Measurements from ENCODE around the gene GALK1.
A peak's percentile ranks its signal among the peaks of the same experiment; 100 is the strongest.

Gene GALK1

DNA sequence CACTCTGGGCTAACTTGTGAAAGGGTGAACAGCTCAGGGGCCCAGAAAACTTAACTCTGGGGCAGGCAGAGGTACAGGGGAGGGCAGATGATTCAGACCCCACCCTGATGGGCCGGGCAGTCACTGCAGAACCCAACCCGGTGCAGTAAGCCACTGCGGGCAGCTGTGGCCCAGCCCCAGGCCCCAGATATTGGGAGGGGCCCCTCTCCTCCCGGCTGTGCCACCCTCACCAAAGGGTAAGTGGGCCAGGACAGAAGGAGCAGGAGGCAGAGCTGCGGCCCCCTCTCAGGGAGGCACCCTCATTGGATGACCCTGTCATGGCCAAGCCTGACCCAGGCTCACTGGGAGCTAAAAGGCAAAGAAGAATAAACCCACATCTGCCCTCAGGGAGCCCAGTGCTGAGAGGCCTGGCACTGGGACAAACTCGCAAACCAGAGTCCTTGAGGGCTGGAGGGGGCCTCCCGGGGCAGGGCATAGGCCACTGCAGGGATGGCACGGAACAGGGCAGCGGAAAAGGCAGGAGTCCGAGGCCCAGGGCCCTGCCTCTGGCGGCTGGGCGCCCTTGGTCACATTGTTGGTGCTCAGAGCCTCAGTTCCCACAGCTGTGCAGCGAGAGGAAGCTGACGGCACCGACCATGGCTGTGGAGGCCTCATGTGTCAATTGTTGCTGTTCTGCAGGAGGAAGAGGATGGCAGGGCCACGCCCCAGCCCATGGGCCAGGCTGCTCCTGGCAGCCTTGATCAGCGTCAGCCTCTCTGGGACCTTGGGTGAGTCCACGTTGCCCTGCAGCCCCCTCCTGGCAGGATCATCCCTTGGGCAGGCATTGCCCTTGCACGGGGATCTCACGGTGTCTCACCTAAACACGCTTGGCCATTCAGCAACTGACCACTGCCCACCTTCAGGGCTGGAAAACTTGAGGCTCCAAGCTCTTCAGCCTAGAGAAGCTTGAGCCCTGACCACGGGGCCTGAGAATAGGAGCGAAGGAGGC, 40.7 kb downstream of the GALK1 start:
- DNase-seq (ENCODE audit: low read depth): no peak

DNA sequence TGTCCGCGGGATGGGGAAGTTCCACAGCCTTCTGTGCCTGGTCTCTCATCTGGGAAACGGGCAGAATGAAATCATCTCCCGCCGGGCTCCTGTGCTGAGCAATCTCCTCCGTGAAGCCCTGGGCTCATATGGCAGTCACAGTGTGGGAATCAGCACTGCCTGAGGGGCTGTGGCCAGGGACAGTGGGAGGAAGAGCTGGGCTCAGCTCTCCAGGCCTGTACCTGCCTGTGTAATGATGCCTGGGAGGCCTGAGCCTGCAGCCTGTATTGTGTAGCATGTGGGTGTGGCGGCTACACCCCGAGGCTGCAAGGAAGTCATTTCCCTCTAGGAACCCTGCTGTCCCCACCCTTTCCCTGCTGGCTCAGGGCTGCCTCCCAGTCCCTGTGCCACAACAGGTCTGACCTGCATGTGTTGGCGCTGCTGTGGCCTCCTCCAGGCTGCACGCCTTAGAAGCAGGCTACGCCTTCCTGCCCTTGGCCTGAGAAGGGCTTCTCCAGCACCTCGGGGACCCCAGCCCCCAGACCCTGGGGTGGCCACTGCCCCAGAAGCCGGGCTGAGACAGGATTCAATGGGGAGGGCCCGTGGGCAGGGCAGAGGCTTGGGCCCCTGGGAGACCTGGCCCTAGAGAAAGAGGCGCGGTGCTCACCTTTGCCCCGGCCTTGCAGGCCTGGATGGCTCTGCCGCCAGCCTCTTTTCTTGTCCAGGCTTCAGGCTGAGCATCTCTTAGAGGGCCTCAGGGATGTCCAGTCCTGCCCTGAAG, 41.6 kb downstream of the GALK1 start:
- DNase-seq (ENCODE audit: low read depth): no peak

- no peak for DNase-seq (ENCODE audit: low read depth)
Measured at GRCh38 chr17:75722542-75723095, 42.4 kb downstream of the GALK1 start.

DNA sequence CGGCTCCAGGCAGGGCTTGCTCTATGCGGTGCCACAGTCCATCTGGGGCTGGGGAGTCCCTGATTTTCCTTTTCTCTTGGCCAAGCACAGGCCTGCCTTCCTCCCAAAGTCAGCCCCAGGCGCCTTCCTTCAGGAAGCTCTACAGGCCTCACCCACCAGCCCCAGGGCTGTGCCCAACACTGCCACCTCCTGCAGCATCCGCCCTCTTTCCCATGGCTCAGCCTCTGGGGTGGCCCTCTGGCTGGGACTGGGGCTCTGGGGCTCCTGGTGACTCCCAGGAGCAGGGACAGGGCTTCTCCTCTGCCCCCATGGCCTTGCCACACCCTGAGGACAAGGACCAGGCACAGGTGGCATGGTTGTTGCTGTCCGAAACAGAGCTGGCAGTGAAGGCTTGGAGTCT, 42.9 kb downstream of the GALK1 start:
- no peak for DNase-seq (ENCODE audit: low read depth)

- no peak for DNase-seq (ENCODE audit: low read depth)
Measured at GRCh38 chr17:75721463-75722011, 43.5 kb downstream of the GALK1 start.

GRCh38 chr17:75720656-75721462, 44.1 kb downstream of the GALK1 start, which contains the start of gene ITGB4:
ITGB4 (plus strand) TSS chr17:75721459; CDS start chr17:75724704, 3,245 bp downstream.
- DNase-seq (ENCODE audit: low read depth): peak; percentile 7

DNA sequence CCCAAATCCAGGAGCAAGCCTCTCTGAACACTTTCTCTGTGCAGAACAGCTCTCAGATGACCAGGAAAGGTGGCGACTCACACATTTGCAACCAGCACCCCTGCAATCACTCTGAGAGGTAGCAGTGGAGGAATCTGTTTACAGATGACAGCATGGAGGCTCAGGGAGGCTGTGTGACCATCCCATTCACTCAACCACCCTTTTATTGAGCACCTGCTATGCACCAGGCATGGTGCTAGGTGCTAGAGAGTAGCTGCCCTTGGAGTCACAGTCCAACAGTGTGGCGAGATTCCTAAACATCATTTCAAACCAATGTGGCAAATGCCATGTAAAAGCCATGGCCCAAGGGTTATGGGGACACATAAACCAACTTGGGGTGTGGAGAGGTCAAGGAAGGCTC, 45.3 kb downstream of the GALK1 start:
- no peak for DNase-seq (ENCODE audit: low read depth)

DNA sequence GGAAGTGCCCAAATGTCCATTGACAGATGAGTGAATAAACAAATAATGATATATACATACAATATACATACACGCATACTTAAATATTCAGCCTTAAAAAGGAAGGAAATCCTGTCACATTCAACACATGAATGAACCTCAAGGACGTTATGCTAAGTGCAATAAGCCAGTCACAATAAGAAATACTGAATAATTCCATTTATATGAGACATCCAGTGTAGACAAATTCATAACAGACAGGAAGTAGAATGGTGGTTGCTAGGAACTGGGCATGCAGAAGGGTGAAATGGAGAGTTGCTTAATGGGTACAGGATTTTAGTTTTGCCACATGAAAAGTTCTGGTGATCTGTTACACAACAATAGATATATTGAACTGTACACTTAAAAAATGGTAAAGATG, 52.5 kb downstream of the GALK1 start:
- DNase-seq (ENCODE audit: low read depth): no peak
